Suppressor macrophage (primary cell): ENCODE data around the gene FSTL4.

Experiments used
- DNase-seq, 4 experiments: peaks; one replicate each; pipeline ENCODE4 v3.0.0-alpha.2; 2020 to 2022

The FSTL4 gene

DNA sequence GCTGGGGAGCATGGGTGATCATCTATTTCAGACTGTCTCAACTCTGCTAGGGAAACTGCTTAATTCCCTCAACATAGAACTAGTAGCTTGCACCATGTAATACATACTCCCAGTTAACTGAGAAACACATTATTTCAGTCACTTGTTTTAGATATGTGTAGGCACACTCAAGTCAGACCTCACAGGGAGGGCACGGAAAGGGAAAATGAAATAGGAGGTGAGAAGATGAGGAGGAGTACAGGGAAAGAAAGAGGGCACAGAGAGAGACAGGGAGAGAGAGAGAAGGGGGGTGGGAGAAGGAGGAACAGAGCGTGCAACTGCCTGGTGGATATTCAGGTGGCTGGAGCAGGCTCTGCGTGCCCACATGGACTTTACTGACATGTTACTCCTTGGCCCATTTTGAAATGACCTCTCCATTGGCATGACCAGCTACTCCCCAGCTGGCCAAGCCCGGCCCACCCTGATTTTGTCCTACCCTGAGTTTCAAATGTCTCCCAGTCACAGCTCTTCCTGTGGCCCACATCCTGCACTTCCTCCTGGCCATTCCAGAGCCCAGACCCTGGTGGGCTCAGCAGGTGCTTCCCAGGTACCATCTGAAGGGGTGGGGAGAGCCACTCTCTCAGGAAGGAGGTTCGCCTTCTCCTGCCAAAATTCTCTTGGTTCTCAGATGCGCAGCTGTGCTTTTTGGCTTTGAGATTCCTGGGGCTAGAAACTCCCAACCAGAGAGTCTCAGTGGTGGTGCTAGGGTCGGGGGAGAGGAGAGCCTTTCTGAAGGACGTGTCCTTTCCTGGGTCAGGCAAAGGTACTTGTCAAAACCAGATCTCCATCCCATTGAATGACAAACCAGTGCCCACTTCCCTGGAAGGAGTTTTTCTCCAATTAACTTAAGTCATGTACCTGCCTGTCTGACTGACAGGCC lies 229.4 kb downstream of the FSTL4 start:
- no peak for DNase-seq

DNA sequence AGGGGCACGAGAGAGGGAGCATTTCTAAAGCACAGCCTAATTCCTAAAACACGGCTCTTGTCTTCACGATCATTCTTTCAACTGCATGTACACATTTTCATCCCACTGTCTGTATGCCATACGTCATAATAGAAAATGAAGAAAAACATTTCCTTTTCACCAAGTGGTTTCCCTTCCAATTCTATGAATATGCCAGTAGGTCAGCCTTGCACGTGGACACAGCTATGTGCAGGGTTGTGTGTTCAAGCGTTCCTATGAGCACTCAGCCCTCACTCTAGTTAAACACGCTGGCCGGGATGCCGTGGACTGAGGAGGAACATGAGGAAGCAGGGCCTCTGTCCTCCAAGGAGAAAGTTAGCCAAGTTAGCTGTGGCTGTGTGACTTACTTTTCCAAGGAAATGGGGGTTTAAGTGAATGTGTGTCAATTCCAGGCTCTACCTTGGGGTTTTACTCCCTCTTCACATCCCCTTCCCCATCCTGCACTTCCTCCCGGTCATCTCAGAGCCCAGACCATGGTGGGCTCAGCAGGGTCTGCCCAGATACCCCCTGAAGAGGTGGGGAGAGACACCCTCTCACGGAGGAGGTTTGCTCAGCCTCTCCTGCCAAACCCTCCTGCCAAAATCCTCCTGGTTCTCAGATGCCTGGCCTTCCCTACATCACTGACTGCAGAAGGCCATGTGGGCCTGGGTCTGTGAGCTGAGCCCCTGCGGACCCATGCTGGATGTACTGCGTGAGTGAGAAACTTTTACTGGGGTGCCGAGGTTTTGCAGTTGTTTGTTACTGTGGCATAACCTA lies 230.6 kb downstream of the FSTL4 start:
- no peak for DNase-seq

DNA sequence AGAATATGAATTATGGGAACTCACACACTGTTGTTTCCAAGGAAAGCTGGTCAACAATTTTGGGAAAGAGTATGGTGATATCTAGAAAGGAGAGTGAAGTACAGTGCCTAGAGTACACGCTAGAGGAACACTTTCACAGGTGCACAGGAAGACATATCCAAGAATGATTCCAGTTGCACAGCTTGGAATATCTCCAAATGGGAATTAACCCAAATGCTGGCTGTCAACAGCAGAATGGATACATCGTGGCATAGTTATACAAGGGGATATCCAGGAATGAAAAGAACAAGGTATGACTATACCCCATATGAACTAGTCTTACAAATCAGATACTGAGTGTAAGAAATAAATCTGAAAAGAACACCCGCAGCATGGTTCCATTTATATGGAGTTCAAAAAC lies 231.3 kb downstream of the FSTL4 start:
- DNase-seq, result no peak

DNA sequence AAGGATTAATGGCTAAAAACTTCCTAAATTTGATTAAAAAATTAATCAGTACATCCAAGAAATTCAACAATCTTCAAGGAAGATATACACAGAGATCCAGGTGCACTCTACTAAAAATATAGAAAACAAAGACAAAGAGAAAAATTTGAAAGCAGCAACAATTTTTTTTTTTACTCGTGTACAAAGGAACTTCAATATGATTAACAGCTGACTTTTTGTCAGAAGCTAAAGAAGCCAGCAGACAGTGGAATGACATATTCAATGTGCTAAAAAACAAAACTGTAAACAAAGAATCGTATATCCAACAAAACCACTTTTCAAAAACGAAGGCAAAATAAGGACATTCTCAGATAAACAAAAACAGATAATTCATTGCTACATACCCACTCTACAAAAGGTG lies 234.6 kb downstream of the FSTL4 start:
- DNase-seq, result no peak

DNA sequence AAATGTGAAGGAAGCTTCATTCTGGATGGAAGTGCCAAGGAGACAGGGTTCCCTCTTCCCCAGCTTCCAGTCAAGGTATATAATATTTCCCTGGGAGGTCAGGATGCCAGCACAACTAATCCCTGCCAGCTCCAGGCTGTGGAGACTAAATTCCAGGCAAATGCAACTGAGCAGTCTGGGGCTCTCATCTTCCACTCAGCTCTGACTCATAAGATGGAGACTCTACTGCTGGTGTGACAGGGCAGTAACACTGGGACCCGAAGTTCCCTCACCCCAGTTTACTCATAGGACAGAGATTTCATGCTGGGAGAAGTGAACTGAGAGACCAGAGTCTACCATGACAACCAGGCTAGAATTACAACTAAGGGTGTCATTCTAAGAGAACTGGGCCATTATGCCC lies 235.4 kb downstream of the FSTL4 start:
- no peak for DNase-seq

DNA sequence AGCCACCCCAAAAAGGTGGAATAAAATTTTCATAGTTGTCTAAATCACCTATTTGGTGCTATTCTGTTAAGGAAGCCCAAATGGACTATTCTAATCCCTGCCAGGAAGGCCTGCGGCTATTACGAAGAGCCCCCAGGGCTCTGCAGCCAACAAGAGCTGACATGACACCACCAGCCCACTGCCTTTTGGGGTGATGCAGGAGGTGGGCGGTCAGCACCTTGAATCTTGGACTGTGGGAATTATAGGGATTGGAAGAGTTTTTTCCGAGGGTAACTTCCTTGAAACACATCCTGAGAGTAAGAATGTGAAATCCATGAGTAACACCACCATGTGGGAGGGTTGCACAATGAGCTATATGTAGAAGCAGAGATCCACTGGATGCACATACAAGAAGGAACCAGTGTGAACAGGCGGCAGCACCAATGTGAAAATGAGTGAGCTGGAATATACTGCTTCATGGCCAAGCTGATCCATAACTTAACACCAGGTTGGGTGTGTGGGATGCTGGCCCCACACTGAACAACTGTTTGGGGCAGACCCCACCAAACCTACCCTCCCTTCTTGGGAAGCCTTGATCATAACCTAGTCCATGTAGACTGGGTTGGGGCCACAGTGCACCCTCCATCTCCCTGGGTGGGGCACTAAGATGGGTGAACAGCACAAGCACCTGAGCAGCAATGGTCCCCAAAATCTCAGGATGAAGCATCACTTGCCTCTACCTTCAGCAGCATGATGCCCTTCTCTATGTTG lies 239.0 kb downstream of the FSTL4 start:
- peak; percentile 40 to 63 (median 50) for DNase-seq

DNA sequence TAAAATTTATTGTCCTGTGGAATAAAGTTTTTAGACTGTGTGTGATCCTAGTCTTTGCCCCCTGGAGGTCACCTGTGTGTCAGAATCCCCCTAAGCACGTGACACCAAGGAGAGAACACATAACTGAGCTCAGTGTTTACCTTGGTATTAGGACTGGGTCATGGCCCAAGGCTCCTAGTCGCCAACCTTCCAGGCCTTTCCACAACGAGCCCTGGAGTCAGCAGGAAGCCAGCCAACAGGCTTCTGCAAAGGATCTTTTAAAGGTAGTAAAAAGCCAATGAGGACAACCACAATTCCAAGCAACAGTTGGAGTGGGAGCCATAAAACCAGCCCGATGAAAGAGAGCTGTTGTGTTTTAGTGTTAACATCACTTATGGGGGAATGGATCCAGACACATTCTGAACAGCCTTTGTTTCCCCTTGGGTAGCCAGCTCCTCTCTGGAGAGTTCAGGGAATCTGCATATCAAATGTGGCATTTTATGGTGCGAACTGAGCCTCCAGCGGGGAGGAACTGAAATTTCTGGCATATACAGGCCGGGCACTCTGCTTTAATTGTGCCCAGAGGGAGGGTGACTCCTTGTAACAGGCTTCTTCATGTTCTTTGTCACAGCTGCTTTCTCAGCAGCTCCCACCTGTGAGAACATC lies 239.9 kb downstream of the FSTL4 start:
- DNase-seq, result no peak

DNA sequence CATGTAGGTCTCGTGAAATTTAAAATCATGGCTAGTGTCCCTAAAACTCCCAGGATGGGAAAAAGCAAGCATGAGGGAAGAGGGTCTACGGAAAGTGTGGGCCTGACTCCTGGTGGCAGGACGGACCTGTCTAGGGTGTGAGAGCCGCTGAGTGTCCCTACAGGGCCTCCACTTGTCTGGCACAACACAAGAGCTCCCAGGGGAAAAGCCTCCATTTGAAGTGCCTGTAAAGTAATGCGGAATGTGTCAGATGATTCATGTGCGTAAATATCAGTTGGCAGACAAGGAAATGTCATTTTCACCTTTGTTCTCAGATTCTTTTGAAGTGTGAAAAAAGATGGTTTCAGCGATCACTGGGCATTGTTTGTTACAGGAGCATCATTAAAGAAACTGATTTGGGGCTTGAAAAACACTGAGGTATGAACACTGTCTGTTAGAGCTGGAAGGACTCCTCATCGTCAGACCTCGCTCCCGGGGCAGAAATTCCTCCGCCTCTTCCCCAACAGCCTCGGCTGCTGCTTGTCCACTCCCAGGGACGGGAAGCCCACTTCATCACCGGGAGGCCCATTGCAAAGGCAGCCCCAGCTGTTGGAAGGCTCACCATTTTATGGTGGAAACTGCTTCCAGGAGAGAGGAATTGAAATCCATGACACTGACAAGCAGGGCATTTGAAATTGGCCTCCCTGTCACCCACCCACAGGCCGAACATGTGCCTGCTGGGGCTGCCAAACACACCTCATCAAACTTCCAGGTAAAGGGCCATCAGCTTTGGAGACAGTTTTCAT lies 240.8 kb downstream of the FSTL4 start:
- no peak for DNase-seq

DNA sequence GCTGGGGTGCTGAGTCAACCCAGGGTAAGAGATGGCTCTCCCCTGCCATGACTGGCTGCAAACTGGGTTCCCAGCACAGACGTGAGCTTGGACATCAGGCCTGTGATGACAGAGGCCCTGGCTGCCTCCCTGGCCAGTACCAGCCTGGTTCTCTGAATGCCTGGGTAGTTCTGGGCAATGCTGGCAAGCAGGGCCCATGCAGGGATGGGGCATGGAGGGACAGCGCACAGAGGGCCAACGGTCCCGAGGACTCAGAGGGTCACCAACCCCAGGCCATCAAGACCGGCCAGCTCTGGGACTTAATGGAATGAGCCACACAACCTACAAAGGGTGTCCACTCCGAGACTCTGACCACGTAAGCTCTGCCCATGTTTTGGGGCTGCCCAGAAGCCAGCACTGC lies 241.4 kb downstream of the FSTL4 start:
- peak in 1 of 4 experiments; percentile 5 for DNase-seq

DNA sequence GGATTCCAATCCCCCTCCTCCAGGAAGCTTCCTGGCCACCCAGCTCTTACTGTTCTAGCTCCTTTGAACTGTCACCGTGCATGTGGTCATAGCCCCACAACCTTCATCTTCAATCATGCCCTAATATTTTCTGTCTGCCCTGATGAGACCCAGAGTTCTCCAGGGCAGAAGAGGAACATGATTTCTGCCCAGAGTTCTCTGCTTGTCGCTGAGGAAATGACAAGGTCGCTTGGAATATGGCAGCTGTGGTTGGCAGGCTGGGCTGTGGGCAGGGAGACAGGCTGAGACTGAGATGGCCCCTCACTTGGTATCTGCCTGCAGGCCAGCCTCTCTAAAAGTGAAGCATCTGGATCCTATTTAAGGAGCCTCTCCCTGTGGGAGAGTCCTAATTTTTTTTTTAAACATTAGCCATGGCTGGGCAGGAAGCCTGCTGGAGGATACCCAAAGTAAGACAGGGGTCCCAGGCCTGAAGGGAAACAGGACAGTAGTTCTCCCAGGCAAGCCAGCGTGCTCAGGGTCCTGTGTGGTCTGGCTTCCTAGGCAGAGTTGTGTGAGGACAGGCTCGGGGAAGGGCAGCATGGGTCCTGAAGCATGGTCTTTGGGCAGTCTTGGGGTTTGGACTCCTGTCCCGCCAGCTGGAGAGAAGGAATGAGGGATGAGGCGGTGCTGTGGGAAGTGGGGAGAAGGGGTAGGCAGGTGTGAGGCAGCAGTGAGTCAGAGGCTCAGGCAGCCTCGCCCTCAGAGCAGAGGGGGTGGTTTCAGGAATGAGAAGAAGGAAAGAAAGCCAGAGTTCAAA lies 242.1 kb downstream of the FSTL4 start:
- DNase-seq, result peak in 2 of 4 experiments; percentile 2 to 6

DNA sequence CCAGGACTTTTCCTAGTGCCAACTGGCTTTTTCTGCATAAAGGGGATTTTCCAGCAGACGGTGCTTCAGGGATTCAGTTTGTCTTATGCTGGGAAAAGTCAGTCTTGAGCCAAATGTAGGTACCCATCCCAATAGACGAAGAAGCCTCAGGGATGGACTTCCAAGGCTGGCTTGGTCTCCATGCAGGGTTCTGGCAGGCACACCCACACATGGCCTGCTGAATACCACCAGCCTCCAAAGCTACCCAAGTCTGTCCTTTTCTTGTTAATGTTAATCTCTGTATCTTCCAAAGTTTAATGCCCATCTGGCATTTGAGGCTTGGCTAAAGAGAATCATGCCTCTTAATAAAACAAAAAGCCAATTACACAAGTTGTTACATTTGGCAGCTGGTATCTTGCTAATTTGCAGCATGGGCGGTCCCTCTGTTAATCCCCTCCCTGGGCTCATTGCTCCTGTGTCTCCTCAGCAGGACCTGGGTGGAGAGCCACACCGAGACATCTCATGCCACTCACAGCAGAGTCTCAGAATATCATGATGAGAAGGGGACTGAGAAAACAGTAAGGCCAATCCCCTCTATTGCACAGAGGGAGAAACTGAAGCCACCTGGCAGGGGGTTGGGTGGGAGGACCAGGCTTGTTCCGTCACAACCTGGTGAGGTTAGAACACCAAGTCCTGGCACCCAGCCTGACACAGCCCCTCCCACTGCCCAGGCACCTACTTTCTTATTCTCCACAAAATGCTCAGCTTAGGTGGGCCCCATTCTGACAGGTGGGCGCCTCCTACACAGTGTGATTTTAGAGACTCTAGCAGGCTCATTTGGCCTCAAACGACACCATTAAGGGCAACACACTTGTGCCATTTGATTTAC lies 243.2 kb downstream of the FSTL4 start:
- no peak for DNase-seq

DNA sequence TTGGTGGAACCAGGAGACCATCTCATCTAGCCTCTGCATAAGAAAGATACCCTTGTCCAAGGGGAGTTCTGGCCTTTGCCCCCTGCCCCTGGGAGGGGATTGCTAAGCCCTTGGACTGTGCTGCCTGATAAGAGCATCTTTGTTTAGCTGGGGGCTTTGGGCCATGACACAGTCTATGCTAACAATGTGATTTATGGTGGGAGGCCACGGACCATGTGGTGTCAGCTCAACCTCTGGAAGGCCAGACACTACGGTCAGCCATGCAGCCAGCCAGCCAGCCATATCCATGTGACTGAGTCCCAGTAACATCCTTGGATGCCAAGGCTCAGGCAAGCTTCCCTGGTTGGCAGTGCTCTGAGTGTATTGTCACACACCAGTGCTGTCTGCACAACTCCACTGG lies 244.4 kb downstream of the FSTL4 start:
- no peak for DNase-seq

DNA sequence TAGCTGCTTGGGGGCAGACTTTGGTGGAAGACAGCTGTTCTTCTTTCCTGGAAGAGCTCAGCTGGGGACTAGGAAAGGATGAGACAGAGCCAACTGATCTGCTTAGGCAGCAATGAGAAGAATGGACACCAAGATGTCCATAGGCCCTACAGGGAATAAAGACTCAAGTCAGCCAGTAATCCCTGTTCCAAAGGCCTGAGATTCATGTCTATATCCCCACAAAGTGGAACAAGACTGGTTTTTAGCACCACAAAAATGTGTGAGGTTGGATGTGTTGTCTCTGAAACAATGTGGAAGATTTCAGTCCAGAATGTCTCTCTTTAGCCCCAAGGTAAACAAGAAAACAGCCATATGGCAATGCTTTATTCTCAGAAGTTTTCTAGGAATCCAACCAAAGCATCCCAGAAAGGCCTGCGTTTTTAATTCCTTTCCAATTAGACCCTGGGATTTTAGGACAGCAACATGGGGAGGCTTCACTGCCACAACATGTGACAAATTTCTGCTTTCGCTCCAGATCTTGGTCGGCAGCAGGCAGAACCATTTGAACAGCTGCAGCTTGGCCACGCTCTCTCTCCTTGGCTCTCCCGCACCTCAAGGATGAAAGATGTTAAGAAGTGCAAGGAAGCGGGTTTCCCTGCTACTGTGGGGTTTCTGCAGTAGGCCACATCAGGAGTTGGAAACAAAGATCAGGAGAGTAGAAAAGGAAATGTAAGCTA lies 245.1 kb downstream of the FSTL4 start:
- no peak for DNase-seq

DNA sequence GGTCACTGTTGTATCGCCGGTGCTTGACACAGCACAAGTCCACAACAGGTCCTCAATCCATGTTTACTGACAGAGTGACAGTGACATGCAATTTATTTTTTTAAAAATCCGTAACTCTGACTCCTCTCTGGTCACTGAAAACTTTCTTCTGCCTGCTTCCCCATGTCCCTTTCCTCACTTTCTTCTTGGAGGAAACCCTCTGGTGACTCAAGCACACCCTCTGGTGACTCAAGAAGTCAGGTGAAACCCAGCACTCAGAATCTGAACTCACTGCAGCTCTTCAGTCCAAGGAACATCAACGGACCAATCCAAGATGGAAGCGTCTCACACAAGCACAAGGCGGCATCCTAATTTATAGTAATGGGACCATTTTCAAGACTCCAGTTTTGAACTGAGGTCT lies 245.9 kb downstream of the FSTL4 start:
- DNase-seq, result peak in 3 of 4 experiments; percentile 28 to 36 (median 35)

DNA sequence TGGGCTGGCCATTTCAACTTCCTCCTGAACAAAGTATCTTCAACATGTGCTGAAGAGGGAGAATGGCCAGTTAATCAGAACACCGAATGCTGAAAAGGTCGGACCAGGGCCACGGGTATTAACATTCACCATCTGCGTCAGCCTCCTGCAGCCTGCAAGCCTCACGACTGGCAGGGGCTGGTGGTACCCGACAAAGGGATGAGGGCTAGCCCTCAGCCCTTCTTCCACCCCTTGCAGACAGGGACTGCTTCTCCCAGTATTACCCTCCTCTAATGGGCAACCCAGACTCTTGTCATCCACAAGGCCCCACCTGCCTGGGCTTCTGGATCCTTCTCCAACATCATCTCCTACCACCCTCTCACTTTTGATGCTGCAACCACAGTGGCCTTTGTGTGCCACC lies 246.6 kb downstream of the FSTL4 start:
- DNase-seq, result no peak

DNA sequence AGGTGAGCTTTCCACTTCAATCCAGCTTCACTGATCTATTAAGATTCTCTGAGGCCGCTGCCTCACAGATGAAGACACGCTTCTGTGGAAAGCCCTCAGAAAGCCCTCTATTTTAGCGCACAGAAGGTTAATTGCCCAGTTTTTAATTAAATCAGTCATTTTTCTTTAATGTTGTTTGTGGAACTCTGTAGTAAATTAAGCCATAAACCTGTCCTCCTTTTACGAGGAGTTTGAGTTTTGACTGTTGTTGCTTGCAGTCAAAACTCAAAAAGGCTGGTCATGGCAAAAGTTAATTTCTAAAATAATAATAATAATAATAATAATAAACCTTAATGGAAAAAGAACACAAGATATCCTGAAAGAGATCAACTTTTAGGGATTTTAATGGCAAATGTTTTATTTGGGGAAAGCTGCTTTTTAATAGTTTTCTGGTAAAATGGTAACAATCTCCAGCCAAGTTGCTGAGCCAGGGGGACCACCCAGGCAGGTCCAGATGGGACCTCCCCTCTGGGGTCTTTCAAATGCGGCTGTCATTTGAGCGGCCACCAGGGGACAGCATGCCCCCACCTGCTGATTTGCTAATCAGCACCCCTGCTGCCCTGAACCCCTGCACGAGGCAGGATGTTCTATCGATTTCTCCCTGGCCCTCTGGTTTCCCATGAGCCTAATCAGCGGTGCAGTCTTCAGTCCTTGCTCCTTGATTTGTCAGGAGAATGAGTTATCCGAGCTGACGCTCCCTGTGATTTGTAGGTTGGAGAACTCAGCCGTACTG lies 247.2 kb downstream of the FSTL4 start:
- DNase-seq, result no peak

DNA sequence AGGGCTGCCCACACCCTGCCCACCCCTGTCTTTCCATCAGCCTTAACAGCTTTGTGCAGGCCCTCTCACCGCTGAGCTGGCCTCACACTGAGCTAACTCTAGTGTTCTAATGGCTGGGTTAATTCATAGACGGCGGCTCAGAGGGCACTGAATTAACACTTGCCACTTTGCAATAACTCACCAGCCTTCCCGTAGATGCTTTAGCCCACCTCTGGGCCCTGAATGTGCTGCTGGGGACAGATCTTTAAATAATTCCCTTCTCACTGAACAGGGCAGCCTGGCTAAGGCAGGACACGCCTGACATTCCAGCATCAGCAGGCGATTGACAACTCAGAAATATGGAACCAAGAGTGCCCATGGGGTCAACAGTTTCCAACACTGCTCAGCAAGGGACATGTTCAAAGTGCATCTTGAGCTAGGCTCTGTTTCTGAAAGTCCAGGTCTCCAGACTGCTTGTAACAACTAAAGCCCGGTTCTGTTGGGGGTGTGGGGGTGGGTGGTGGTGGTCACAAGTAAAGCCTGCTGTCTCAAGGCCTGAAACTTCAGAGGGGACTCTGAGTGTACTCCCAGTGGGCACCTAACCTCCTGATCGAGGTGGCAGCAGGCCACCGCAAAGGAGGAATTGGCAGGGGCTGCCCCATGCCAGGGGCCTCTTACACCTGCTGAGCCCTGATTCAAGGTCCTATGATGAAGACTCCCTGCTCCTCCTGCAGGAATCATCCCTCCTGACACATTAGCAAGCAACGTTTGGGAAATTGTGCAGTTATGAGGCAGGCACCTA lies 248.3 kb downstream of the FSTL4 start:
- no peak for DNase-seq
